GM19324 (cell line): ENCODE results near the gene HPSE2.
"Not testable (repeated sequence)": the region's sequence is repeated elsewhere in the genome, so short reads cannot be mapped to it uniquely, and the experiment has no call there.

ENCODE experiments used
- ATAC-seq: cut with Tn5 transposase; IDR thresholded peaks from one replicate; pipeline ENCODE4 v1.9.1; 2021; ENCODE audit warnings: mild to moderate bottlenecking, moderate library complexity; ENCODE audit not compliant: unreplicated experiment, low FRiP score

The HPSE2 gene

DNA sequence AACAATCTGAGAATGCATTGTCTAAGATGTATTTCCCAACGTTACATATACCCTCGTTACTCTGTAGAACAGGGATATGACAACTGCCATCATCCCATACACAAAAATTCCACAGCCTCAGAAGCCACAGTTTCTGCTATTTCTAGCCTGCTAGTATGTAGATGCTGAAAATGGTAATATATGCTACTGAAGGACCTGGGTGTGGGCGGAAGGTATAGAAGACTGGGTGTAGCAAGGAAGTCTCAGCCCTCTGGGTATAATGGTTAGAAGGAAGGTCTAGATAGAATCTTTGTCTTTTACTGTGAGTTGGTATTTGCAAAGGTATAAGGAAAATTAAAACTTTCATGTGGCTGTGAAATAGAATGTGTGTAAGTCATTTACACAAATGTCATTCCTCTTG lies 709.7 kb downstream of the HPSE2 start:
- no peak for ATAC-seq

DNA sequence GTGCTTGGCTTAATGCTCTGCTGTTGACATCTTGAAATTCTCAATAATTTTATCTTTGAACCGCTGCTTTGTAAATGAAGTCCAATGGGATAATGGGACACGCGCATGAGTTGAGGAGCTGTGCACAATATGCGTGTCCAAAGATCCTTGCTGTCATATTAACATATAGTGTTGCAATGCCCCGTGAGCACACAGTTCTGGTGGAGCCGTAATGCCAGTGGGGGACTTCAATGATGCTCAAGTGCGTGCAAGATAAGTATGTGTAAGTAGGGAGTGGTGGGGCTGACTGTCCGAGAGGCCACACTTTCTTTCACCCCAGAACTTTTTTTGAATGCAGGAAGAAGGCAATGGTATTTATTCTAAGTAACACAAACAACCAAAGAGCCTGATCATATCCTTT lies 711.5 kb downstream of the HPSE2 start:
- no peak for ATAC-seq

DNA sequence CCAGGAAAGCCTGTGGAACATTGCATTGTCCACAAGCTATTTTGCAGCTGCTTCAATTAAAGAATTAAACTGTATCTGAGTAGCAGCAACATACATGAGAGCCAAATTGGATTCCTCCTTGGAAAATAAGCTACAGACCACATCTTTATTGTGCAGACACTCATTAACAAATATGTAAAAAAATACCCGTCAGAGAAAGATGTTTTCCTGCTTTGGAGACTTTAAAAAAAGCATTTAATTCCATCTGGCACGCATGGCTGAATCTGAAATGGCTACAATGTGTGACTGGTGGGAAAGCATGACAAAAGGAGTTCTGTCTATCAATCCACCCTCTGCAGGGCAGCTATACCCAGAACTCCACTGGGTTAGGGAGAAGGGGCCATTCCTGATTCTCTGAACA lies 715.8 kb downstream of the HPSE2 start:
- no peak for ATAC-seq

DNA sequence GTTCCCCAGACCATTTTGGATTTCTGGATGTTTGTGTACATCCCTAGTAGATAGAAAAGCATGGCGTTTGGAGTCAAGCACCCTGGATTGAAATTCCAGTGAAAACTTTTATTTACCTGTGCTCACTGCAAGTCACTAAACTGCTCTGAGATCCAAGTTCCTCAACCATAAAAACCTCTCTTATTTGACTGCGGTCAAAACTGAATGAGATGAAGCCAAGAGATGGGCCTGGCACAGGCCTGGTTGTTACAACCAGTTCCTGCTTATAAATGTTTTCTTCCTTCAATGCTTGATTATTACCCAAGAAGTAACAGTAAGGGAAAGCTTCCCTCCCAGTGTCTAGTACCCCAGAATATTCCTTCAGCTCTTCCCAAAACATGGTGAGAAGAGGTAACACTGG lies 718.0 kb downstream of the HPSE2 start:
- no peak for ATAC-seq

DNA sequence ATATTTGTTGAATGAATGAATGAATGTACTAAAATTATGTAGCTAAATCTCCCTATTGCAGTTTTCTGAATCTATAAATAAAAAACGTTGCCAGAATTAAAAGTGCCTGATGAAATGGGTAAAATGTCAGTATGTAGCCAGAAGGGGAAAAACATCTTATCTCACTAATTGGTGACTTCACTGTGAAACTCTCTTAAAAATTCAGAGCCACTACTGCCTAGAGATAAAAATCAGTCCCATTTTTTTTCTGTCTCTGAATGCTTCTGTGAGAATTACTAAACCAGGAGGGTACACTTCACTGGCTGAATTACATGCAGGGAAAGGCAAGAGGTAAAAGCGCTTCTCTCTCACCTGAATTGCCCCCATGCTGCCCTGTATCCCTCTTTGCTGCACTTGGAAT lies 719.3 kb downstream of the HPSE2 start:
- no peak for ATAC-seq

DNA sequence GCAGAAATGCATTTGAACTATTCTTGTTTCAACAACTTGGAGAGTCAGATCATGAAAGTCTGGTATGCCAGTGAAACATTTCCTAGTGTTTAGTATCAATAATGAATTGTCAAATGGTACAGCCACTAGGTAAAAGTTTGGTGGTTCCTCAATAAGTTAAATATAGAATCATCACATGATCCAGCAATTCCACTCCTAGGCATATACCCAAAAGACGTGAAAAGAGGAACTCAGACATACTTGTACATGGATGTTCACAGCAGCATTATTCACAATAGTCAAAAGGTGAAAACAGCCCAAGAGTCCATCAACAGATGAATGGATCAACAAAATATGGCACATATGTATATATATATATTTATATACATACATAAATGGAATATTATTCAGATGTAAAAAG lies 721.9 kb downstream of the HPSE2 start:
- no peak for ATAC-seq

DNA sequence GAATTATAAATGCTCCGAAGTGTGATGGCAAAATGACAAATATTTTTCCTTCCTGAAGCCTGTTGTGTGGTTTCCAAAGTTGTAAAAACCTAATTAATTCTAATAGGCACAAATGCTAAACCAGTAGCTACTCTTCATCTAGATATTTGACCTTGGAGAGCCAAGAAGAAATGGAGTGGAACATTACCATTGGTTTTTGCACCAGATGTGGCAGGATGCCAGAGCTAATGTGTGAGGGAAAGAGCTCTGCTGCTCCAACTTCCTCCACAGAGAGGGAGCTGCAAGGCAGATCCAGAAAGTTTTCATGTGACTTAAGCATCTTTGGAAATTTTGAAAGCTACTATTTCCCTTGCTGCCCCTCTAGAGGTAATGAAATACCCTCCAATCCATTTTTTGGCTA lies 723.8 kb downstream of the HPSE2 start:
- no peak for ATAC-seq

DNA sequence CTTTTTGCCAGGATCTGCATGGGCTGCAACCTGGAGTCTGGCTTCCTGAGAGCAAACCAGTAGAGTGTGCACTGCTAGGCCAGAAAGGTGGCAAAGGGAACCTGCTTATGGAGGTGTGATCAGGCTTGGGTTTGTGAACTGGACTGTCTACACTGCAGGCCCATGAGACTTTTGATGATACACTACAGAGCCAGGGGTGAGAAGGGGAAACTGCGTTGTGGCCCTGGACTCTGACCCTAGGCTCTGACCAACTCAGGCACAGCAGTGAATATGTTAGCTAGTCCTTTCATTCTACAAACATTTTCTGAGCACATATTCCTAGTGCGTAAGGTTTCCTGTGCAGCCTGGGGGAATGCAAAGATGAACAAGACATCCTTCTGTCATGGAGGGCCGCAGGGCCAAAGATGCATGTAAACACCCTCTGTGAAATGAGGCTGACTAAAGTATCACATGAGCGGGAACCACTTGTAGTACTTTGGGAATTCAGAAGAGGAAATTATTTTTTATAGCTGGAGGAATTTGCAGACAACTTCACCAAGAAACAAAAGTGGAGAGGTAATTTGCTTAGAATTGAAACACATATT lies 725.1 kb downstream of the HPSE2 start:
- no peak for ATAC-seq

DNA sequence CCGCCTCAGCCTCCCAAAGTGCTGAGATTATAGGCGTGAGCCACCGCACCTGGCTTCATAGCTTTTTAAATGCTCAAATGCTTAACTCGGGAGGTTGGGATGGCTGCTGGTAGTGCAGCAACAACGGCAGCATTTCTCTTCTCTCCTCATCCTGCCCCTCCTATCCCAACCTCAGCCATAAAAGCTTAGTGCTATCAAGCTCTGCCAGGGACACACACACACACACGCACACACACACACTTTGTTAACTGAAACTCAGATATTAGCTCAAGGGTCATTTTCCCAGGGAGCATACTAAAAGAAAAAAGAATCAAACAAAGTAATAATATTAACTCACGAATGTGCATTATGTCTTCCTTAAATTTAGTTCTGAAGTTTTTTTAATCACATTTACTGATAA lies 725.9 kb downstream of the HPSE2 start:
- no peak for ATAC-seq

DNA sequence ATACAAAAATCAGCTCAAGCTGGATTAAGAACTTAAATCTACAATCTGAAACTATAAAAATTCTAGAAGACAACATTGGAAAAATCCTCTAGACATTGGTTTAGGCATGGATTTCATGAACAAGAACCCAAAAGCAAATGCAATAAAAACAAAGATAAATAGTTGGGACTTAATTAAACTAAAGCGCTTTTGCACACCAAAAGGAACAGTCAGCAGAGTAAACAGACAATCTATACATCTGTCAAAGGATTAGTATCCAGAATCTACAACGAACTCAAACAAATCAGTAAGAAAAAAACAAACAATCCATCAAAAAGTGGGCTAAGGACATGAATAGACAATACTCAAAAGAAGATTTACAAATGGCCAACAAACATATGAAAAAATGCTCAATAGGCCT lies 733.1 kb downstream of the HPSE2 start:
- not testable (repeated sequence) for ATAC-seq

DNA sequence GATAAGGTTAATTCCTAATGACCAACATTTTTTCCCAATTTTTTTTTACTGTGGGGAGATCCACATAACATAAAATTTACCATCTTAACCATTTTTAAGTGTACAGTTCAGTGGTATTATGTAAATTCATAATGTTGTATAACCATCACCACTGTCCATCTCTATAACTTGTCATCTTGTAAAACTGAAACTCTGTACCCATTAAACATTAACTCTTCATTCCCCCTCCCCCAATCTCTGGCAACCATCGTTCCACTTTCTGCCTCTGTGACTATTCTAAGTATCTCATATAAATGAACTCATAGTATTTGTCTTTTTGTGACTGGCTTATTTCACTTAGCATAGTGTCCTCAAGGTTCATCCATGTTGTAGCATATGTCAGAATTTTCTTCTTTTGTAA lies 742.9 kb downstream of the HPSE2 start:
- ATAC-seq: no peak

DNA sequence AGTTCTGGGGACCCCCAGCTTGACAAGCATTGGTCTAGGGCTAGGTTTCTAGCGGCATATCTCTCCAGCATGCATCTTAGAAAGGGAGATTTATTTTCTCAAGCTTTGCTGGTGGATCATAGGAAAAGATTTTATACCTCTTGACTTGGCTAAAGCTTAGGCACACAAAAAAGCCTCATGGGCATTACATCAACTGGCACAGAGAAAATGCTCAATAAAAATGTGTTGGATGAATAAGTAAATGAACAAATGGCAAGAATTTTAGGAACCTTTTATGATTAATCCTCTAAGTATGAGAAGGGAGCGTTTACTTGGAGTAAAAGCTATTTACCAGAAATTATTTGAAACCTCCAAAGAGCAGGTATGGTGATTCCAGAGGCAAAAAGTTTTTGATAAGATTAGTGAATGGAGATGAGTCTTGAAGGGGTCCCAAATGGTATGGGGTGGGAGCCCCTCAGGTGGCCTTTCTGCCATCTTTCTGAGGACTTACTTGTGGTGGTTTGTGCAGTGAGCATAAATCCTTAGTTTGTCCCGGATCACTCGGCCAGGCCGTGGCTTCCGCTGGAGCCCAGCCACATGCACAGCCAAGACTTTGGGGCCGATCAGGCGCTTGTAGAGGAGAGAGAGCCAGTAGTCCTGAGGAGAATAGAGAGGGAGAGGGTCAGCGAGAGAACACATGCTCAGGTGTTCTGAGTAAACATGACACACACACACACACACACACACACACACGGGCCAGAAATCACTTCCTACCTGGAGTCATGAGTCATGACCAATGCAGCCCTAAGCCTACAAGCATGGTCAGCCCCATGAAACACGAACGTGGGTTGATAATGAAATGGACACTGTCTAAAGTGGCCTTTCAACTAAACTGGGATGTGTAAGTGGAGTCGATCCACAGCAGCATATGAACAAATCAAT lies 745.8 kb downstream of the HPSE2 start:
- ATAC-seq: no peak

DNA sequence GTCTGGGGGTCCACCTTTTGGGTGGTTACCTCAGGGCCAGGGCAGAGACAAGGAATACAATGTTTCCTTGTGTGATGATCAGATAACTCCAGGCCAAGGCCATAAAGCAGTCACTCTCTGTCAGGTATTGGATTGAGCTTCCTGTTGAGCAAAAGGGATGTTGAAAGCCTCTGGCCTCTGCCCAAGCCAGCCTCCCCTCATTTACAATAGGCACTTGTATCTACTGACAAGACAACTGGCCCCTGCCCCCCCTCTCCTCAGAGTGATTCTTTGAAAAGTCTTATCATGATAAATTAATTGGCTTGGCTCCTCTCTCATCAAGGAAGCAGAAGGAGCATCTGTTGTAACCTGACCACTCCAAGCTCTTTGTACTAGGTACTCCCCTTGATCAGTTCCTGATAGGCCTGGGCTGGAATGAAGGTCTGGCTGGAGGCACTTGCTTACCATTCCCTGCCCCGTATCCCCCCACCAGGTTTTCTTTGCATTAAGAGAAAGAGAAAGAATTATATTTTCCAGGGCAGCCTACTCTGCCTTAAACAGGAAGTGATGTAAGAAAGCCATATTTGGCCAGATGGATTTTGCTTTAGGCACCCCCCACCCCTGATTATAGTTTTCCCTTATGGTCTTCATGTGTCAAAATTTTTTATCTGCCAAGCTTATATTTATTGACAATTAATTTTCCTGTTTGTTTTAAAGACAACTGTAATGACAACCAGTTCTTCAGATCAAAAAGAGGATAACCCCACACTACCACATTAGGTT lies 746.8 kb downstream of the HPSE2 start:
- ATAC-seq: no peak

DNA sequence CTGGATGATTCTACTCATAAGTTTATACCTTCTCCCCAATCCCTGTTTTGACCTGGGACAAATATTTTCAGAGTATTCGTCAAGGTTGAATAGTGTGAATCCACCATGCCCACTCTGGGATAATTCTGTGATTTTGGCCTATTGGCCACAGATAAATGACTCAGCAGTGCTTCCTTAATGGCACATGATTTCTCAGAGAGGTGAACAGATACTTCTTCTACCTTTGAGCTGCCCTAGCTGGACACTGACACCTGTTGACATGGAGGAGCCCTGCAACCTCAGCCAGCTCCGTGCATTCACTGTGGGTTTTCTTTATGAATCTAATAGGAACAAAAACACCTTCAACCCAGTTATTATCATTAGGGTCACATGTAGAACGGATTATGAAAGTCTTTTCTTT lies 748.0 kb downstream of the HPSE2 start:
- ATAC-seq: no peak

DNA sequence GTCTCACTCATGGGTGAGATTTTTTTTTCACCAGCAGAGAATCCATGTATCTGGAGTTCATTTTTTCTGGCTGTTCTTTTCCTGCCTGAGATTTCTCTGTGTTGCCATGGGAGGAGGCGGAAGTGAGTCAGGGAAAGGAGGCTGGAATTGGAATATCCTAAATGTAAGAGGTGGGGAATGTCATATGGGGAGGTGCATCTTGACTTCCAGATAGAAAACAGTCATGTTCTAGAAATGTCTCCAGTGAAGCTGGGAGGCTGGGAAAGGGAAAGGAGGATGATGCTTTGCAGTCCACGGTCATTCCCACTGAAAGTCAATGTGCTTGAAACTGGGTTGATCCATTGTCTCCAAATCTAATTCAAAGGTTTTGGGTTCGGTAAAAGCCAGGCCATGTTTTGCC lies 749.2 kb downstream of the HPSE2 start:
- ATAC-seq: no peak

DNA sequence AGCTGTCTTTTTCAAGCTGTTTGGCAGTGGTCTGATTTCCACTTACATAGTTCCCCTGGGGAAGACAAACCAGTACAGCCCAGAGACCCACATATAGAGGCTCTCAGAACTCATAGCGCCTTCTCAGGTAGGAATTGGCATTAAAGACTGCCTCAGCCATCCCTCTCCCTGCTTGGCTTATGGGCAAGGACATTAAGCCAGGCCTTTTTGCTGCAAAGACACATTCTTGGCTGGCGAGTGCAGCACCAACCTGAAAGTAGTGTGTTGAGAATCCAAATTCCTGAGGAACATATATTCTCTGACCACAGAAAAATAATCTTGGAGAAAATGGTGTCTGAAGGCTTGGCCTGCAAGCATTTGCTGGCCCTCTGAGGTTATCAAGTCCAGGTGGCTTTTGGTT lies 749.7 kb downstream of the HPSE2 start:
- no peak for ATAC-seq

DNA sequence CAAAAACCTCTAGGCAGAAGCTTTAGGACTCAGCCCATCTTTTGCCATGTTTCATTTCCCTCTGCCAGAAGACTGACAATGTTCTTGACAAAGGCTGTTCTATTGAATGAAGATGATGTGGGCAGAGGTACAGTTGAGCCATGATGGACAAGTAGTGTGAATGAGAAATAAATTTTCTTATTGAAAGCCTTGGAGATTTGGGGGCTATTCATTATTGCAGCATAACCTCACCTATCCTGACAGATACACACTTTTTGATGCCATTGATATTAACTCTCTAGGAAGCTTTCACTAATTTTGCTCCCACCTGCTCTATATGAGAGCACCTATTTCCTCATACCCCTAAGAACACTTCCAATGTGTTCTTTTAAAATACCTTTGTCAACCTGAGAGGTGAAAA lies 752.0 kb downstream of the HPSE2 start:
- no peak for ATAC-seq

DNA sequence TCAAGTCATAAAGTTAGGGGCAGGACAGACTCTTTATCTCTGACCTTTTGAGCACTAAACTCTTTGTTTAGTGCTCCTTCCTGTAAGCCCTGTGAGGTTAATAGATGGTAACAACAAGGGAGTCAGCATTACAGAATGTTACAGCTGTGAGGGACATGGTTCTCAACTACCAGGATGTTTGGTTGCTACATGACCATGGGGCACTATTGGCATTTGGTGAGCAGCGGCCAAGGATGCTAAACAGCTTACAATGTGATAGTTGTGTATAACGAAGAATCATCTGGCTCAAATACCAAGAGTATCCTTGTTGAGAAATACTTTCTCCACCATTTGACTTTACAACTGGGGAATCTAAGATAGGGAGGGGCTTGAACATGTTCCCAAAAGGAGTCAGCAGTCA lies 753.6 kb downstream of the HPSE2 start:
- no peak for ATAC-seq

DNA sequence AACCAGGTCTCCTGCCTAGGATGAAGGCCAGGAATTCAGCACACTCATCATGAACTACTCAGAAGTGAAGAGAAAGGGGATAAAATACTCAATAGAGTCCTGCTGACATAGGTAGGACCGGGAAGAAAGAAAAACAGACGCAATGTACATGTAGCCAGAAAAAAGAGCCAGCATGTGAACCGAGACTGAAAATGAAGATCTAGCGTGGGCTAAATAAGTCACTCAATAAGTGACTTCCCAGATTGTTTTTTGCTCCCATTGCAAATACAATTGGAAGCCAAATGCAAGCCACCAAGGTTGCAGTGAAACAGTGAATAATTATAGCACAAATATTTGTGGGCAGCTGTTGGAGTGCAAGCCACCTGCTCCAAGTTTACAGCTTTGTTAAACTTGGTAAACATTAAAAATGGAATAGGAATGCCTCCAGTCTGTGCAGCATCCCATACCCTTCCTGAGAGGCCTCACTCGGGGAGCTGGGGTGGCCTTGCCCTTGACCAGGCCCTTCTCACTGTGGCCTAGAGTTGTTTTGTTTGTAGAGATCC lies 754.2 kb downstream of the HPSE2 start:
- no peak for ATAC-seq

DNA sequence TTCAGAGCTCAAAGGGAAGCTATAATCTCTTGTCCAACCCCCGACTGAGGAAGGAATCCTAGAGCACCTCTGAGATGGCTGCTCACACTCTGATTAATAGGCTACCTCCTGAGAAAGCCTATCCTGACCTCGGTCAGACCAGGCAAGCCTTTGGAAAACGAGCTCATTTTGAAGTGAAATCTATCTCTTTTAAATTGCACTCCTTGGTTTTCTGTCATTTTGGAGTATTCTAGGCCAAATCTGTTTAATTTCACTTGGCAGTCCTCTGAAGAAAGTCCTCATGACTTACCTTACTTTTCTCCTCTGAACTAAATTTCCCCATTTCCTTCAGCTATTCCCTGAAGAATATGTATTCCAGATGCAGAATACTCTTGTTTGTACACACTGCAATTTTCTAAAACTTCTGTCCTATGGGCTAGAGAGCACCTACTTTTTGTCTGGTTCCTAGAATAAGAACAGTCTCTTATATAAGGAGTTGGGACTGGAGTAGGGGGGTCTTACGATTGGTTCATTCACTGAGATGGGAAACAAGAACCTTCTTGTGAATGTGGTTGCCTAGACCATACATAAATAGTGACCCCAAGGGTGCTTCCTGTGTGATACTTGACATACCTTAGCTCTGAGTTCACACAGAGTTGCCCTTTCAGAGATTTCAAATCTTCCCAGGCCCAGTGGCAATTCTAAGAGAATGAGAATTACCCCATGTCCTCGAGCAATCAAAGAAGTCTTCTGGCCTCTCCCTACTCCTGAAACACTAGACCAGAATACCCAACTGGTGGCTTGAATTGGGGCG lies 757.0 kb downstream of the HPSE2 start:
- ATAC-seq: no peak
